Activated CD4-positive, alpha-beta T cell treated with anti-CD3 and anti-CD28 coated beads, Interleukin-2, amount 50 U/mL, for 24 hours (primary cell): Measurements from ENCODE around the gene WRAP73.

ENCODE experiments used
- DNase-seq, 2 donors: peaks; one replicate each; pipeline ENCODE4 v3.0.0-alpha.2; 2020; ENCODE audit warnings: low read depth in 1 of 2, low spot score in 1 of 2

The WRAP73 gene

GRCh38 chr1:3650248-3651025 is 534 bp upstream of the WRAP73 start:
- no peak for DNase-seq

GRCh38 chr1:3646596-3646995 is 3.3 kb downstream of the WRAP73 start:
- DNase-seq = no peak

- no peak for DNase-seq
Measured at GRCh38 chr1:3645666-3646355, 4.1 kb downstream of the WRAP73 start.

- no peak for DNase-seq
Measured at GRCh38 chr1:3645247-3645646, 4.7 kb downstream of the WRAP73 start.

- no peak for DNase-seq
Measured at GRCh38 chr1:3644273-3644672, 5.6 kb downstream of the WRAP73 start.

GRCh38 chr1:3642919-3643675 is 6.8 kb downstream of the WRAP73 start:
- DNase-seq = no peak

- DNase-seq = no peak
Measured at GRCh38 chr1:3641816-3642215, 8.1 kb downstream of the WRAP73 start.

- DNase-seq = no peak
Measured at GRCh38 chr1:3641046-3641760, 8.7 kb downstream of the WRAP73 start.

- no peak for DNase-seq
Measured at GRCh38 chr1:3640121-3640837, 9.6 kb downstream of the WRAP73 start.

- no peak for DNase-seq
Measured at GRCh38 chr1:3639397-3639911, 10.4 kb downstream of the WRAP73 start.

GRCh38 chr1:3638676-3639075 is 11.2 kb downstream of the WRAP73 start:
- DNase-seq = no peak

- no peak for DNase-seq
Measured at GRCh38 chr1:3638027-3638426, 11.9 kb downstream of the WRAP73 start.

- DNase-seq = no peak
Measured at GRCh38 chr1:3636531-3636930, 13.4 kb downstream of the WRAP73 start.

GRCh38 chr1:3636080-3636479 is 13.8 kb downstream of the WRAP73 start:
- no peak for DNase-seq

- no peak for DNase-seq
Measured at GRCh38 chr1:3634059-3634800, 15.7 kb downstream of the WRAP73 start.

GRCh38 chr1:3633344-3634058 is 16.4 kb downstream of the WRAP73 start:
- DNase-seq = no peak

GRCh38 chr1:3632716-3633343 is 17.1 kb downstream of the WRAP73 start:
- no peak for DNase-seq

GRCh38 chr1:3632298-3632697 is 17.6 kb downstream of the WRAP73 start:
- DNase-seq = no peak
